GM18502 (cell line): ENCODE results near the gene GPC1.

Source experiments
- ATAC-seq: cut with Tn5 transposase; IDR thresholded peaks from one replicate; pipeline ENCODE4 v1.9.1; 2021; ENCODE audit warnings: mild to moderate bottlenecking; ENCODE audit not compliant: unreplicated experiment, poor library complexity

GPC1 gene

DNA sequence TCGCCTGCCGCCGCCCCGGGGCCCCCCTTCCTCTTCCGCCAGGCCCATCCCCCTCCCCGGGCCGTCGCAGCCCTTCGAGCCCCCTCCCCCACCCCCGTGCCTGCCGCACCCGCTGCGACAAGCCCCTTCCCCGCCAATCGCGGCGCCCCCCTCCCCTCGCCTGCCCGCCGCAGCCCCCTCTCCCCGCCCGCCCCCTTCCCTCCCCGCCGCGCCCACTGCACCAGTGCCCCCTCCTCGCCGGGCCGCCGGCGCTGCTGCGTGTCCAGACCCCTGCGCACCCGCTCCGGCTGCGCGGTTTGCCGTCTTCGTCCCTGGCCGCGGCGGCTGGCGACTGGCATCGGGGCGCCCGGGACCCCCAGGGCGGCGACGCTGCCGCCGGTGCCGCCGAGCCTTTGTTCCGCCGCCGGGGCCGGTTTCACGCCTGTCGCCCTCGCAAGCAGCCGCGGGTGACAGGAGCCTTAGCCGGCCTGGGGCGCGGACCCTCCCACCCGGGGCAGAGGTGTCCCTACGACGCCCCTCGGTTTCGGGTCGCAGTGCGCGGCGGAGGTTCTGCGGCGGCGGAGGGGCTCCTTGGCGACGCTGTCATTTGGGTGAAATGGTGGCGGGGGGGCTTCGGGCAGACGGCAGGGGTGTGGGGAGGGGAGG, 18.1 kb downstream of the GPC1 start:
- ATAC-seq, result no peak

DNA sequence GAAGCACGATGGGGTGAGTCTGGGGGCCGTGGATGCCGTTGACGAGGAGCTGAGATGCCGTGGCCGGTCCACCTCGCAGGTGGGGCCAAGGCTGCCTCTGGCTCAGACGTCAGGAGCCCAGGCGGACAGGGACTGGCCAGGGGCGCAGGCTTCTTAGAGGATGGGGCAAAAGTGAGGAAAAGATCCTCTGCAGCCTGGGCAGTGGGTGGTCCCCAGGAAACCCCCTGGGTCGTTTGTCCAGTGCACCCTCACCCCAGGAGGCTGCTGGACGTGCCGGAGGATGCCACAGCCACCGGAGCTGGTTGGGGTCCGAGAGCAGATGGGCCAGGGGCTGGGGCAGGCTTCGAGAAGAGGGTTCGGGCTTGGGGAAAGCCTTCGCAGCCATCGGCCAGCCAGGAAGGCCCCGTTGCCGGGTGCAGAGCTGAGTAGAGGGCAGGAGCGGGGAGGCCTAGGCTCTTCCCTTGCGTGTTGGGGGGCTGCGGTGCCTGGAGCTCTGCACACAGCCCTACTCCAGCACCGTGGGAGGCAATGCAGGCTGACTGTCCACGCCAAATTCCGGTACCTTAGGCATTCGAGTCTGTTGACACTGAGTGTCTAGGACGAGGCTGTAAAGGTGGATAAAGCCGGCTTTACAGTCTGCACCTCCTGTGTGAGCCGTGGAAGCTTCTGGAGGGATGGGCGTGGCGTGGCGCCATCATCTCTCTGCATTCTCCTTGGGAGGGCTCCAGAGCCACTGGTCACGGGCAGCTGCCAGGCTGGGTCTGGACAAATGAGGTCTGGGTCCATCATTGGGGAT, 18.8 kb downstream of the GPC1 start:
- ATAC-seq, result no peak

GRCh38 chr2:240455272-240455646, 19.8 kb downstream of the GPC1 start:
- no peak for ATAC-seq

DNA sequence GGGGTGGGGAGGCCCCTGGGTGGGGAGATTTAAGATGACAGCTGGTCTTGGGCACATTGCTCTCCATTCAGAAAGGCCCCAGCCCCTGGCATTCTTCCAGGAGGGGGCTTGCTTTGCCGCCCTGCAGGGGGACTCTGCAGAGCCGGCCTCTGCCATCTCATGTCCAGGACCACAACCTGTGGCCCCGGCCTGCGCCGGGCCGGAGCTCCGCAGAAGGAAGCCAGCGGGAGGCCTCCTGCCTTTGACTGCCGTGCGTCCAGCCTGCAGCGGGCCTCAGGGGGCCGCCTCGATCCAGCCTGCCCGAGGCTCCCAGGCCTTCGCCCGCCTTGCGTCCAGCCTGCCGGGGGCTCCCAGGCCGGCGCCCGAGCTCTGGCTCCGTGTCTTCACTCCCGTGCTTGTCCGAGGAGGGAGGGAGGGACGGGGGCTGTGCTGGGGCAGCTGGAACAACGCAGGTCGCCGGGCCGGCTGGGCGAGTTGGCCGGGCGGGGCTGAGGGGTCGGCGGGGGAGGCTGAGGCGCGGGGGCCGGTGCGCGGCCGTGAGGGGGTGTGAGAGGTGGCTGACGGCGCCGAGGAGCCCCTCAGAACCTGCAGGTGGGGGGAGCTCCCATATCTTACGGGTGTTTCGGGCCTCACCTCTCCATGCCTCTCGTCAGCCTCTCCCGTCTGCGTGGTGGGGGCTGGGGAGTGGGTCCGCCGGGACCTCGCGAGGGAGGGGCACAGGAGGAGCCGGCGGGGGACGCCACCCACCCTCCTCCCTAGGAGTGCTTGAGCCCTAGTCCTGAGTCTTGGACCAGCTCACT, 20.4 kb downstream of the GPC1 start:
- ATAC-seq, result no peak

GRCh38 chr2:240456447-240457222, 21.2 kb downstream of the GPC1 start:
- no peak for ATAC-seq

DNA sequence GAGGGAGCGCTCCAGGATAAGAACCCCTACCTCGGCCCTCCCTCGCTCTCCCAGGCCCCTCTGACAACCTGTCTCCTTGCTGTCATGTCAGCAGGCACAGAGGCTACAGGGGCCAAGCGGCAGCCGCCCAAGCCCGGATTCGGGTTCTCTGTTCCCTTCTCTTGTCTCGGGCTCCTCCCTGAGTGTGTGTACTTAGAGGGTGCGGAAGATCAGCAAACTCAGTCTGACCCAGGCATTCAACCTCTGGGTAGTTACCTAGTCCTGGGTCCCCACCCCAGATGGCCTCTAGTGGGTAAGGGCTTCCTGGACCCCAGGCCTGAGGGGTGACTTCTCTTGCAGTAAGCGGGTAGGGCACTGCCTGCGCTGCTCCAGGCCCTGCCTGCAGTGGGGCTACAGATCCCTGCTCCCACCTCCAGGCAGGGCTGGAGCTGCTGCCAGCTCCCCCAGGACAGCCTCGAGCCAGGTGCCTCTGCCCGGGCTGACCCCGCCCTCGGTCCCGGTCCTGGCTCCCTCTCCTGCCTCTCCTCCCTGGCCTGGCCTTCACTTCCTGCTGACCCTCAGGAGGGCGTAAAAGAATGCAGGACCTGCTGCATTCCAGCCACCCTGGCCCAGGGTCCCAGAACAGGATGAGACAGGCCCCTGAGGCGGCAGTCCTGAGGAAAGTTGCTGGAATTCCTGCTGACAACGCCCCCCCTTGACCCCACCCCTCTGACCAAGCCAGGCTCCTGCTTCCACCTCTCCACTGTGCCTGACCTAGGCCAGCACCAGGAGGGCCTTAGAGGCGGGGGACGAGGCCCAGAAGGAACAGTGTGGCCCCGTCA, 22.0 kb downstream of the GPC1 start:
- ATAC-seq, result no peak

DNA sequence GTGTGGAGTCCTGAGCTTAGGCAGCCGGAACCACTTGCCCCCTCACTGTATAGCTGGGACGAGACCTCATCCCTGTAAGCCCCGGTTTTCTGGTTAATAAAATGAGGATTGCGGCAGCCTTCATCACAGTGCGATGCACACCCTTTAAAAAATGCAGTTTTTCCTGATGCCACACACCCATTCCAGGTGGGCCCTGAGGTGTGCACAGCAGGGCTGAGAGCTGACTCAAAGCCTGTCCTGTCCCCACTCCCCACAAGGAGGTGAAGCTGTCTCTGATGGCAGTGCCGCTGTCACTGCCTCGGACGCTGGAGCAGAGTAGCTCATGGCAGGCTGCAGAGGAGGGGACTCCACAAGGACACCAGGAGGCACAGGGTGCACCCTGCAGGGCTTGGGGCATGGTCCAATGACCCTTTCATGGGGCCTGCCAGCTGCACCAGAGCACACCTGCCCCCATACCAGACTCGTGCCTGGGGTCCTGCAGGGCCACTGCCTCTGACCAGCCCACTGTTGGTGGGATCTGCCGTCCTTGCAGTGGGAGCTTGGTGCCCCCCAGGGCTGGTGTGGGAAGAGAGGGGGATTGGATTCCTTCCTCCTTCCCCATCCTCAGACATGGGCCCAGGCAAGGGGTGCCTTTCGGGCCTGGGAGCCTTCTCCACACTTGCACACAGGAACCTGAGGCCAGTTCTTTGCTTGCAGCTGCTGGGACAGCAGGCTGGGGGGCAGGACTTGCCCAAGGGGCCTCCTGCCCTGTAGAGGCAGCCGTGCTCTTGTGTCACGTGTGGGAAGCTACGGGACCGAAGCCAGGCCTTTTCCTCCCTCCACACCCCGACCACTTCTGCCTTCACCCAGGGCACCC, 22.8 kb downstream of the GPC1 start:
- ATAC-seq, result no peak

DNA sequence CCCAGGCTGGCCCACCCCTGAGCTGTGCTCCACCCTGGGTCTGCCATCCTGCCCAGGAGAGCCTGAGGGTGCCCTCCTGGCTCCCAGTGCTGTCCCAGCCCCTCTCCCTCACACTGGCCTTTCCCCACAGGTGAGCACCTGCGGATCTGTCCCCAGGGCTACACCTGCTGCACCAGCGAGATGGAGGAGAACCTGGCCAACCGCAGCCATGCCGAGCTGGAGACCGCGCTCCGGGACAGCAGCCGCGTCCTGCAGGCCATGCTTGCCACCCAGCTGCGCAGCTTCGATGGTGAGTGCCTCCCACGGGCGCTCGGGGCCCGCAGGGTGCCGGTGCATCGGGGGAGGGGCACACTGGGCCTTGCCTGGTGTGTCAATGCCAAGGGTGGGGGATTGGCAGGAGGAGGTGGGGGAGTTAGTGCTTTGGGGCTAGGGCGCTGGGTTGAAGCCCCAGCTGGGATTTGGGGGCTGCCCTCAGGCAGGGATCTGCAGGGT, 23.5 kb downstream of the GPC1 start:
- ATAC-seq, result no peak

GRCh38 chr2:240459401-240460252, 24.2 kb downstream of the GPC1 start:
- ATAC-seq, result no peak

- no peak for ATAC-seq
These were observed 24.8 kb downstream of the GPC1 start for GRCh38 chr2:240460253-240460711.

DNA sequence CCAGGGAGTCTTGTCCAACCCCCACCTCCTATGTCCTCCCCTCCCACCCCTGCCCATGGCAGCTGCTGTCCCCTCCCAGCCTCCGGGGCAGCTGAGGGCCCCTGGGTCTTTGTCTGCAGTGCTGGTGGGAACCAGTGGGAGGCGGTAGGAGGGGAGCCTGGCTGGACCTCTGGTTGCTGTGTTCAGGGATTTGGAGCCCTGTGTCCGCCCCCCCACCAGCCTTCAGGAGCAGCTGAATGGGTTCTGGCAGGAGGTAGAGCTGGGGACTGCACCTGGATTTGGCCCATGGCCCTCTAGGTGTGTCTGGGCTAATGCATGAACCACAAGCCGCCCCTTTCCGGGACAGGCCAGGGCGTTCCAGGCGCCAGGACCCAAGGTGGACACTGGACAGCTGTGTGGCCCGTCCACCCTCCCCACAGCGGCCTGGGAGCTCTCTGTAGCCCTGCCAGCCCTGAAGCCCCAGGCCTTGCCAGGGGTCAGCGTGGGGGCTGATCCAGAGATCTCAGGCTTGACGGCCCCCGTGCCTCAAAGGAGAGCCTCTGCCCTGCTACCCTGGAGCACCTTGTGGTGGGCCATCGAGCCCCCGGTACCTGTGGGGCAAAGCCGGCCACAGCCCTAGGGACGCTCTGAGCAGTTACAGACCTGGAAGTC, 25.4 kb downstream of the GPC1 start:
- no peak for ATAC-seq

DNA sequence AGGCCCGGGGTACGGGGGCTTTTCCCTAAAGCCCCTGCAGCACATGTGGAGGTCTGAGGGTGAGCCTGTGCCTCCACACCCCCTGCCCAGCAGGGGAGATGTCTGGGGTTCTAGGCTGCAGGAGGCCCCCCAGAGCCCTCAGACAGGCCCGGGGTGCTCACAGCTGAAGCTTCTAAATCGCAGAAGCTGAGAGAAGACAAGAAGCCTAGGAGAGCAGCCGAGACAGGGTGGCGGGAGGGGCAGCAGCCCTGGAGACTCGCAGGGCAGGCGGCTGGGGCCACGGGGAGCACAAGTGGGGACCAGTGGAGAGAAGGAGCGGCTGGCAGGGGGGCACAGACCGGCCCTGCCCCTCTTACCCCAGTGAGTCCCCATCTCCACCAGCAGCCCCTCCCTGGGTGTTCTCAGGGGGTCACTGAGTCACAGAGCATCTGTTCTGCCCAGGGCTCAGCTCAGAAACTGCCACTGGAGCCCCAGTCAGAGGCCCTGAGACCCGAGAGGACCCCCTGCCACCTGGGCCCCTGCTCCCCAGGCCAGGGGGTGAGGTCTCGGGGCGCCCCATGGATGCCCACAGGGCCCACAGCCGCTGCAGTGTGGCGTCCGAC, 26.1 kb downstream of the GPC1 start:
- ATAC-seq, result no peak

DNA sequence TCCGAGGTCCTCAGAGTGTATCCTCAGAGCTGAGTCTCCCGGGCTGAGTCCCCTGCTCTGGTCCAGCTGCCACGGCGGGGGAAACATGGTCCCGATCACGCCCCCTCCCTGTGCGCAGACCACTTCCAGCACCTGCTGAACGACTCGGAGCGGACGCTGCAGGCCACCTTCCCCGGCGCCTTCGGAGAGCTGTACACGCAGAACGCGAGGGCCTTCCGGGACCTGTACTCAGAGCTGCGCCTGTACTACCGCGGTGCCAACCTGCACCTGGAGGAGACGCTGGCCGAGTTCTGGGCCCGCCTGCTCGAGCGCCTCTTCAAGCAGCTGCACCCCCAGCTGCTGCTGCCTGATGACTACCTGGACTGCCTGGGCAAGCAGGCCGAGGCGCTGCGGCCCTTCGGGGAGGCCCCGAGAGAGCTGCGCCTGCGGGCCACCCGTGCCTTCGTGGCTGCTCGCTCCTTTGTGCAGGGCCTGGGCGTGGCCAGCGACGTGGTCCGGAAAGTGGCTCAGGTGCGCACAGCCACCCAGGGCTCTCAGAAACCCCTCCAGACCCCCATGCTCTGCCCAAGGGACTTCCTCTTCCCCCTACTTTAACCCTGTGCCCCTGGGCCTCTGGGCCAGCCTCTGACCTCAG, 26.7 kb downstream of the GPC1 start:
- no peak for ATAC-seq

DNA sequence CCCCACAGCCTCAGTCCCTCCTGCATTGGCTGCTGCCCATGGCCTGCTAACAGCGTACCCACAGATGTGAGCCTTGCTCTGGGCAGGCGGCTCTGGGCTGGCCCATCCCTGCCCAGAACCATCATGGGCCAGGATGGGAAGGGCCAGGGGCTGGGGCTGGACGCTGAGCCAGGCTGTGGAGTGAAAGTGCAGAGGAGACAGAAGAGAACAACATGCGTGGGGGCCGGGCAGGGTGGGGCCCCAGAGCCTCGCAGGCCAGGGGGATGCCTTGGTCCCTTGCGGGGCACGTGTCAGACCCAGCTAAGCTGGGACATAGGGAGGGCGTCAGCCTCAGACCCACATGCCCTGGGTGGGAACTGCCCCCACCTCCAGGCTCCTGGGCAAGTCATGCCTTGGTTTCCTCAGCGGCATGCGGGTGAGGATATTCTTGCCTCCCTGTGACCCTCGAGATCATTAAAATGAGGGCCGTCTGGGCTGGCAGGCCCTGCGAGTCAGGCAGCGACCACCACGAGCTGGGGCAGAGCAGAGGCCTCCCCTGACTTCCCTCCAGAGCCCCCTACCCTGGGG, 27.3 kb downstream of the GPC1 start:
- no peak for ATAC-seq

GRCh38 chr2:240463274-240463865, 27.9 kb downstream of the GPC1 start:
- ATAC-seq, result no peak
